Amniotic epithelial cell (primary cell): ENCODE results near the gene ATXN1.
A peak's percentile ranks its signal among the peaks of the same experiment; 100 is the strongest.

Experiments used
- DNase-seq: peaks from one replicate; pipeline ENCODE4 v3.0.0-alpha.2; 2010; ENCODE audit warnings: low read depth

The ATXN1 gene

DNA sequence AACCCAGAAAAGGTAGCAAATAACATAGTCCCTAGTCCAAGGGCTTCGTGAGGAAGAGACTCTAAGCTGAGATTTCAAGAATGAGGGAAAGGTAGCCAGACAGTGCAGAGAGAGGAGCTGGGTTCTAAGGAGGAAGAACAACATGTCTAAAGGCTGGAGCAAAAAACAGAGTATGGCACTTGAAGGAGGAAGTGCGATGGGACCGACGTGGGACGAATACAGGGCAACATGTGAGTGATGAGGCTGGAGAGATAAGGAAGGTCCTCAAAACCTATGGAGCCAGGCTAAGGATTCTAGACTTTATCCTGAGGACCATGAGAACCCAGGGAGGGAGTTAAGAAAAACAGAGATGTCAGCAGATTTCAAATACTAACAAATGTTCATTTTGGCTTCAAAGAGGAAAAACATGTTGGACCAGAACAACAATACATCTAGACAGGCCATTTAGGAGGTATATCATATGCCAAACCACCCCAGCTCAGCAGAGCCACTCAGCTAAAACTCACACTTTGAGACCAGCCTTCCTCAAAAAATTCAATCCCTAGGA is 17.5 kb downstream of the ATXN1 start:
- DNase-seq: no peak

DNA sequence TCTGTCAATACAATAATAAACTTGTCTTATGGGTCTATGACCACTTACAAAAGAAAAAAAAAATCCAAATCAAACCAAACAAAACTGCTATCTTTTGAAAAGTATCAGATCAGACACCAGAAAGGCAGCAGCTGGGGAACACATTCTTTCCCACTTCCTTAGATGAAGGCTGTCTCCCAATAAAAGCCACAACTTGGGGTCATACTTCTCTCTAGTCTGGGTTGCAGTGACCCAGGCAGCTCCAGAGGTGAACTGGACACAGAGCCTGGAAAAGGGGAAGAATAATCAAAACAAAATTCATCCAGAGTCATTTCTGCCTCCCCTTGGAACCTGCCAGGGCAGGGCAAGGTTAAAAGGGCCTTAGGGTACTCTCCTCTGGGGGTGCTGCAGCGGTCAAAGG is 19.1 kb downstream of the ATXN1 start:
- DNase-seq: no peak

DNA sequence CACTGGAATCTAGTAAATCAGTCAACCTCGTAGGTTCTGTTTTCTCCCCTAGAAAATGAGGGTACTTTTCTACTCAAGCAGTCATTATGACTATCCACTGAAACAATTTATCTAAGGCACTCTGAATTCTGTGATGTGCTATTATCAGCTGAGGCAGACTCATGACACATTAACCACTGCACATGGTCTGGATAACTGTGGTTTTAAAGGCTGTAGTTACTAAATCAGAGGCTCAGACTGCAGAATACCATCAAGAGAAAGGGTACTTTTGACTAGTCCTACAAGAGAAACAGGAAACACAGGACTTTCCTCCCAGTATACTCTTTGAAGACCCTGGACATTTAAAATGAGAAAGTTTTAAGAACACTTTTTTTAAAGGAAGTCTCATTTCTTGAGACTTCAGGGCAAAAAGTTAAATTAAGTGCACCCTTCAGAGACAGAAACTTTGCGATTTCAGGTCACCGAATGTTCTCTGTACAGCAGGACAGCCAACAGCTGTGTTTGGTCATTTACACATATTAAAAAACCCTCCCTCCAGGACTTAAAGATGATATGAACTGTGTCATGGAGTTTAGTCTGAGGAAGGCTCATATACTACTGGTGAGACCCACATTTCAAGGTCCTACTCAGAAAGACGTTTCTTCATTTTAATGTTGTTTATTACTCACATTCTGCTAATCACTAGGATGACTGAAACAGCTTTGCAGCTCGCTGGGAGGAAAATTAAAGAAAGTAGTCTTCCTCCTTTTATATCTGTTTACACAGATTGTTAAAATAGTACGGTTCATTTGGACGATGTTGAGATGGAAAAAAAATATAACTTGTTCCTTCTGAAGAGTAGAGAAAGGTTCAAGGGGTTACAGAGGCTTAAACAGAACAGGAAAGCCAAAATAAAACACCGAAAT is 19.9 kb downstream of the ATXN1 start:
- peak; percentile 99 for DNase-seq

DNA sequence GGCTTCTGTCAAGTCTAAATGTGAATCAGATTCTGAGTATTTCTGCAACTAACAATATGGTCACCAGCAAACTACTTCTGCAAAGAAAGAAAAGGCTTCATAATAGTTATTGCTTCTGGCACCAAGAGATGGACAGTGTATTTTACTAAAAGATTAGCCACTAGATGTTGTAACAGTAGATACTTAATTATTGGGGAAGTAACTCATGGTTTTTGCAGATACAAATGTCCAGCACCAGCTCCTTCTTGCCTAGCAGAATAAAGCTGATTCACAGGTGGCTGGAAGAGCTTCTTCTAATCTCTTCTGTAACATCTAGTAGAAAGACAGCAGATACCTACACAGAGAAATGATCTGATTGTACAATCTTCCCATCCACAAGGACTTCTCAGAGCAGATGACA is 21.2 kb downstream of the ATXN1 start:
- DNase-seq: no peak

DNA sequence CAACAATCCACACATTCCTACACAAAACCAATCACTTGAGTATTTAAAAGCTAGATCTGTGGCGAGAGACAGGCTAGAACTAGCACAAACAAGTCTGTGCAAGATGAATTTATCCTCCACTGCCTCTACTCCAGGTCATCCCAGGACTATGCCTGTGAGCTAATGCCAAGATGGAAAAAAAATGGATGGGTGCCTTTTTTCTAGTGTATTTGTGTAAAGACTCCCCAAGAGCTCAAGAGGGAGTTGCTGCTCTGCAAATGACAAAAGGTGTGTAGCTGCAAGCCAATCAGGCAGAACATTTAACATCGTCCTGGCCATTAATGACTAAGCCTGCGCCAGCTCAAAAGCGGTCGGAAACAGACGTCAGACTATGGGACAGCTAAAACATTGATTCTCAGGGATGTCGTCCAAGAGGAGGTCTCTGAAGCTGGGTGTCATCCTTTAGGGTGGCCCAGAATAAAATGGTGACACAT is 21.9 kb downstream of the ATXN1 start:
- peak; percentile 77 for DNase-seq

GRCh38 chr6:16737925-16738324 is 23.3 kb downstream of the ATXN1 start:
- DNase-seq: no peak

DNA sequence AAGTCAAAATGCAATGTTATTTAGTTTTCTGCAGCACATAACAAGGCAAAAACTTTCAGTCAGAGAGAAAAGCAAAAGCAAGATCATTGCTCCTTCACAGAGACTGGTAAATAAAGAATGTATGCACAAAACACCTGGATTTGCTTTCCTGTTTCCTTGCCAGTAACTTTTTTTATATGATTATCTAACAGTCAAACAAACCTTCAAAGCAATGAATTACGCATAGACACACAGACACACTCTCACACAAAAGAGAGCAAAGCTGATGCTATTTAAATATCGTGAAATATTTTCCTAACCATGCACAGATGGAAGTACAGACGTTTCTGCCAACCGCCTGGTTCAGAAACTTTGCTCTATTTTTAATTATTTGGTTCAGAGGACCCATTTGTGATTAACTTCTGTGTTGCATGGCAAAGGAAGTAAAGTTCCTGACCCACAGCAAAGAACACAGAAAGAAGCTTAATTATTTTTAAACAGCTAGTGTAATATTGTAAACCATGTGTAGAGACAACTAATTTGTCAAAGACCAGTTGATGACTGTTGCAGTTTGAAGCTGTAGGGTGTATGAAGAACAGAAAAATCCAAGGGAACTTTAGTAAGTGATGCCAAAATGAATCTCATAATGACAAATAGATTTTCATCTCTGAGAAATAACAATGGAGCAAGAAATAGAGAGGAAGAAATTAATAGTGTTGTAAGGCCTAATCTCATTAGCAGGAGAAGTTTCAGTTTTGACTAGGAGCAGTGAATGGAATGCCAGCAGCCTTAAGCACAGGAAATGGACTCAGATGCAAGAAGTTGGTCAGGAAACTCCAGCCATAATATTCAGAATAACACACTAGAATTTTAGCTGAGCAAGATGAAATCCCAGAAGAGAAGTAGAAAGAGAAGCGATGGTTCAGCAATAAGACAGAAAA is 24.1 kb downstream of the ATXN1 start:
- peak; percentile 68 for DNase-seq

DNA sequence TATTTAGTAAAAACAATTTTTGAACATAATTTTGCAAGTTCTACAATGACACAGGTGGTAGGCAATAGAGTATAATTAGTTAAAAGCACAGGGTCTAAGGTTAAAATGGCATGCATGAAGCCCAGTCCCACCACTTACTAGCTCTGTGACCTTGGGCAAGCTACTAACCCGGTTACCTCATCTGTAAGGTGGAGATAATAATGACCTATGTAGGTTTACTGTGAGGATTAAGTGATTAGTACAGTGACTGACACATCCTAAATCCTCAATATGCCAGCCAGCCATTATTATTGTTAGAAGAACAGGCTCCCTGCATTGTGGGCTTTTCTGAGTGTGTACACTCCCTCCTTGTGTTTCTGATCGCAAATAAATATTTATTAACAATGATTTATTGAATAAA is 26.2 kb downstream of the ATXN1 start:
- DNase-seq: no peak

GRCh38 chr6:16733085-16733484 is 28.2 kb downstream of the ATXN1 start:
- DNase-seq: no peak

GRCh38 chr6:16731478-16732051 is 29.7 kb downstream of the ATXN1 start:
- DNase-seq: no peak

DNA sequence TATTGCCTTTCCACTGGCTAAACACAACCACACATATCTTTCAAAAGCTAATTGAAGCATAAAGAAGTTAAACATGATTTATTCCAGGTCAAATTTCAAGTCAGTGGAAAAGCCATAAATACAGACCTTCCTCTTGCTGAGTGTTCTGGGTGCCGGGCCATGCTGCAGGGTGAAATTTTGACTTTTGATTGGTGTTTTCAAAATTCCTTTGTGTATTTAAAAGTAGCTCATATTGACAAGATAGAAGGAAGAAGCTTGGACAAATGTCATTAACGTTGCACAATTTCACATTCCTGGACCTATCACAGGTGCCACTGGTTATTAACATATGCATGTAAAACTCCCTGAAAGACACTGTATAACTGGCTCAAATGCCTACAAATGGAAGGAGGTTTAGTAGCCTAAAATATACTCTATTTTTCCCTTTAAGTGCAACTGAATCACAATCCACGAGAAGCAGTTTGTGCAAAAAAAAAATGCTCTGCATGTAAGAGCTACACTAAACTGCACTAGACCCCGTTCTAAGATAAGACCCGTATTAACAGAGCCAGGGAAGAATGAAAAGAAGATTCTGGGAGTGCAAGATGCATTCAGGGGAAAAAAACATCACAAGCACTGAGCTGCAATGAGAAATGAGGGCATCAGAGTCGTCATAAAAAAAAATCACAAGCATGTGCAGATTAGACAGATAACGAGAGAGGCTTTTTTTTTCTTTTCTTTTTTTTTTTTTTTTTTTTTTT is 30.4 kb downstream of the ATXN1 start:
- no peak for DNase-seq

DNA sequence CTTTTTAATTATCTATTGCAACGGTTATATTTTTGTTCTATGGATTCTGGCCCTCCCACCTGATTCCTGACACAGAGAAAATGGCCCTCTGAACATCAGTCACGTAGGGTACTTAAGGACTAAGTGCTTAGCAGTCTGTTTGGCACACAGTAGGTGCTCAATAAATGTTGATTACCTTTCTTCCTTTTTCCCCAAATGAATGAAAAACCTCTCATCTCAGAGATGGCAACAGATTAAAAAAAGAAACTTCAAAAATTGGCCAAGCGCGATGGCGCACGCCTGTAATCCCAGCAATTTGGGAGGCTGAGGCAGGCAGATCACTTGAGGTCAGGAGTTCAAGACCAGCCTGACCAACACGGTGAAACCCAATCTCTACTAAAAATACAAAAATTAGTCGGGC is 31.5 kb downstream of the ATXN1 start:
- no peak for DNase-seq

GRCh38 chr6:16729183-16729691 is 32.0 kb downstream of the ATXN1 start:
- DNase-seq: peak; percentile 88

DNA sequence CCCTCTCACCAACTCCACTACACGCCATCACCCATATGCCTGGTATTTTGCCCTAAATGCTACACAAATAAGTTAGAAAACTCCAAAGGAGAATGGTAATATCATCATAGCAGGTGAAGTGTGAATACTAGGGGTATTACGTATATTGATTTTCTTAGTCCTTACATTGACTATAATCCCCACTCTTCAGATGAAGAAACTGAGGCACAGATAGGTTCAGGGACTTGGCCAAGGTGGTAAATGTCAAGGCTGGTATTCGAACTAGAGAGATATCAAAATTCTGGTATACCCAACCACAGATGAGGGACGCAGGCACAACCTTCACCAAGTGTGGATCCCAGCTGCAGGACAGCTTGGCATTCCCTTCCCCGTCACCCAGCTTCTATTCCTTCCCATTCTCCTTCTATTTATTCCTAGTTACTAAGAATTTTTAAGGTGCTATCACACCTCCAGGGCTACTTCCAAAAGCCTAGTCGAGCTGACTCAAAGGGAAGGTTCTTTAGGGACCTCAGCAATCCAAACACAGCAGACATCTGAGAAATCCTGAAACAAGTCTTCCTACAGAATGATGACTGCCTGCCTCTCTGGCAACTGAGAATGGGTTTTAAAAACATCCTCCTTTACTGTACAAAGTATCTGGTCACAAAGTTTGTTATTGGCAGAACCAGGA is 32.6 kb downstream of the ATXN1 start:
- no peak for DNase-seq

- no peak for DNase-seq
Observed at GRCh38 chr6:16727996-16728395, 33.3 kb downstream of the ATXN1 start.

DNA sequence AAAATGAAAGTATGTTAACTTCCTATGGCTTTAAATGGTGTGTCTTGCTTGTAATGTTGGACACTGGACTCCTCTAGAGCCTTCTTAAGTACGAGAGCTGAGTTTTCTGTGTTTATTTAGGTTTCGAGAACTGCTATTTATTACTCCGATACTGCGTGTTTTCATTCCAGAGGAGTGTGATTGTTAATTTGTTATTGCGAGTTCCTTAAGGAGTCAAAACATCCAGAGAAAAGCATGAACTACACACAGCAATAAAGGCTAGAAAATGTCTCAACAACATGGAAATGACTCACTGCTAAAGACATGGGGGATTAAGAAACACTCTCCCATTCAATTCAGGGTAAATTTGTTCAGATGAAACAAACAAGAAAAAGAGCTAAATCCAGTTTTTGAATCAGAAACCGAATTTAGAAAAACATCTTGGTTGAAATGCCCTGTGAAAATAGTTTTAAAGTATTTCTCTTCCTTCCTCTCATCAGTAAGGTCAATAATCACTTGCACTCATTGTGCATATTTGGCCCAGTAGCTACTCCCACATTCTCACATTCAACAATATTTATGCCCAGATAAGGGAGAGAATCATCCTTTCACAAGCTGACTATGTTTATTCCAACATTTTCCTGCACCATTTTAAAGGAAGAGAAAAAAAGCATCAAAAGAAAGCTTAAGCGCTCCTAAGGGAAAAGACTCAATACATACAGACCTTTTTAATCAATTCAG is 36.0 kb downstream of the ATXN1 start:
- DNase-seq: peak; percentile 95

DNA sequence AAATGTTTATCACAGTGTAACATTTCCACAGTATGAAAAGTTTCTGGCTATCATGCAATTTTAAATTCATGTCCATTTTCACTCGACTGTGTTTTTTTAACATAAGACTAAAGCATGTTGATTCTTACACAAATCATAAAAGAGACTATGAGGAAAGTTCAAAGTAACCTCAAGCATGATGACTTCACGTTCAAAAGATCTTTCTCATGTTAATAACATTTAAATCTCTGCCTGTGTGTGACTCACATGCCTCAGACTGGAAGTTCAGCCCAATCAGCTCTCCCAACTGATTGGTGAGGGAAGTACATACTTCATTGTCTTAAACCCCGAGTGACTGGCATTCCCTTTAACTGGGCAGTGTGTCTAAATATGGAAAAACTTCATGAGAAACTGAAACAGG is 37.4 kb downstream of the ATXN1 start:
- DNase-seq: peak; percentile 99

- no peak for DNase-seq
Observed at GRCh38 chr6:16723402-16723801, 37.9 kb downstream of the ATXN1 start.

DNA sequence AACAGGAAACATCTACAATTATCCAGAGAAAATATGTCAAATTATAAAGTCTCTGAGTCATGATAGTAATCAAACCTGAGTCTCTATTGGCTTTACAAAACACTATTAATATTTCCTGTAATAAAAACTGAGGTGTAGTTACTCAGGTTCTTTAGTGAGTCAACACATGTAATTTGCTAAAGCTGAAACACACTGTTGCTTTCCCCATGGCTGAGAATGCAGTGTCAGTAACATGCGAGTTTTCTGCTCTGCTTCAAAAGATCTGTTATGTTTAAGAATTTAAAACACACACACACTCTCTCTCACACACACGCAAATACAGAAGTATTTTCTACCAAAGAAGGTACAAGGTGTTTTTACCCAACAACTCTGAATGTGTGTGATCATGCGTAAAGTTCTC is 38.6 kb downstream of the ATXN1 start:
- DNase-seq: no peak

- DNase-seq: no peak
Observed at GRCh38 chr6:16721977-16722376, 39.3 kb downstream of the ATXN1 start.
